ENCODE results near the gene MIA3.

MIA3 gene

GRCh38 chr1:222618001-222618879 lies at the start of gene MIA3:
Gene MIA3, plus strand, starts transcription at chr1:222618097. Its CDS starts 14 bp downstream, at chr1:222618111.
- no peak for TF ChIP-seq CTCF (IDR thresholded peaks at IDR 0.05; ENCODE audit: low read depth, low read length, poor library complexity, severe bottlenecking)

GRCh38 chr1:222570837-222571236 lies 47.1 kb upstream of the MIA3 start:
- Histone ChIP-seq H3K79me2 (ENCODE audit: control insufficient read depth, low read length) (no peaks in the 10 kb centered on the region), H3K4me3 (ENCODE audit: low read length) (no peak overlapping the region), H4K20me1 (ENCODE audit: control insufficient read depth, insufficient read depth, low read depth, low read length) (no peaks in the 10 kb centered on the region), H3K4me1 (ENCODE audit: control insufficient read depth, low read length) (no peaks in the 10 kb centered on the region), H3K27me3 (ENCODE audit: control insufficient read depth, low read length) (no peaks in the 10 kb centered on the region), H3K36me3 (ENCODE audit: control insufficient read depth, low read length) (peaks cover 86% of the 10 kb centered on the region), H3K9me3 (ENCODE audit: control insufficient read depth, insufficient read depth, low read length) (0 out of 2 replicates have a peak, but pooled peaks cover 2% of the 10 kb centered on the region), H3K4me2 (ENCODE audit: low read length) (no peak overlapping the region), H3K27ac (ENCODE audit: low read depth, low read length) (no peak overlapping the region), H3F3A (ENCODE audit: control insufficient read depth, insufficient read depth) (no peaks in the 10 kb centered on the region), H3K9me2 (replicated peaks; ENCODE audit: control insufficient read depth, low read length) (no peaks in the 10 kb centered on the region)
- TF ChIP-seq EZH2phosphoT487 (IDR thresholded peaks at IDR 0.05; ENCODE audit: borderline replicate concordance, low read length) (no peak), CTCF (IDR thresholded peaks at IDR 0.05; ENCODE audit: low read depth, low read length, poor library complexity, severe bottlenecking) (no peak)

More at GRCh38 chr1:222618001-222618879, at the start of gene MIA3:
- Histone ChIP-seq H3K79me2 (ENCODE audit: control insufficient read depth, low read length) (peaks cover 11% of the 10 kb centered on the region), H3F3A (ENCODE audit: control insufficient read depth, insufficient read depth) (peaks cover 4% of the 10 kb centered on the region; the same call in 1 of the 2 replicates), H3K36me3 (ENCODE audit: control insufficient read depth, low read length) (no peaks in the 10 kb centered on the region), H3K9me2 (replicated peaks; ENCODE audit: control insufficient read depth, low read length) (no peaks in the 10 kb centered on the region), H3K4me3 (ENCODE audit: low read length) (peak within 1 kb of the TSS; percentile 91), H3K9me3 (ENCODE audit: control insufficient read depth, insufficient read depth, low read length) (no peaks in the 10 kb centered on the region), H3K4me2 (ENCODE audit: low read length) (peak within 1 kb of the TSS; percentile 99), H4K20me1 (ENCODE audit: control insufficient read depth, insufficient read depth, low read depth, low read length) (no peaks in the 10 kb centered on the region), H3K27me3 (ENCODE audit: control insufficient read depth, low read length) (peaks cover 26% of the 10 kb centered on the region), H3K4me1 (ENCODE audit: control insufficient read depth, low read length) (peaks cover 19% of the 10 kb centered on the region), H3K27ac (ENCODE audit: low read depth, low read length) (no peak within 1 kb of the TSS)

- Histone ChIP-seq H3K4me1 (ENCODE audit: control insufficient read depth, low read length) (peaks cover 9% of the 10 kb centered on the region), H3K9me3 (ENCODE audit: control insufficient read depth, insufficient read depth, low read length) (no peaks in the 10 kb centered on the region), H3K9me2 (replicated peaks; ENCODE audit: control insufficient read depth, low read length) (no peaks in the 10 kb centered on the region), H3K36me3 (ENCODE audit: control insufficient read depth, low read length) (peaks cover 78% of the 10 kb centered on the region), H3K27me3 (ENCODE audit: control insufficient read depth, low read length) (no peaks in the 10 kb centered on the region), H3K27ac (ENCODE audit: low read depth, low read length) (no peak overlapping the region), H3F3A (ENCODE audit: control insufficient read depth, insufficient read depth) (0 out of 2 replicates have a peak, but pooled peaks cover 2% of the 10 kb centered on the region), H3K4me2 (ENCODE audit: low read length) (no peak overlapping the region), H3K4me3 (ENCODE audit: low read length) (no peak overlapping the region), H4K20me1 (ENCODE audit: control insufficient read depth, insufficient read depth, low read depth, low read length) (no peaks in the 10 kb centered on the region), H3K79me2 (ENCODE audit: control insufficient read depth, low read length) (peaks cover 14% of the 10 kb centered on the region)
- TF ChIP-seq EZH2phosphoT487 (IDR thresholded peaks at IDR 0.05; ENCODE audit: borderline replicate concordance, low read length) (no peak), CTCF (IDR thresholded peaks at IDR 0.05; ENCODE audit: low read depth, low read length, poor library complexity, severe bottlenecking) (no peak)
Measured at GRCh38 chr1:222579316-222579715, 38.6 kb upstream of the MIA3 start.
